ENCODE measurements around the gene FITM2.

FITM2 gene

DNA sequence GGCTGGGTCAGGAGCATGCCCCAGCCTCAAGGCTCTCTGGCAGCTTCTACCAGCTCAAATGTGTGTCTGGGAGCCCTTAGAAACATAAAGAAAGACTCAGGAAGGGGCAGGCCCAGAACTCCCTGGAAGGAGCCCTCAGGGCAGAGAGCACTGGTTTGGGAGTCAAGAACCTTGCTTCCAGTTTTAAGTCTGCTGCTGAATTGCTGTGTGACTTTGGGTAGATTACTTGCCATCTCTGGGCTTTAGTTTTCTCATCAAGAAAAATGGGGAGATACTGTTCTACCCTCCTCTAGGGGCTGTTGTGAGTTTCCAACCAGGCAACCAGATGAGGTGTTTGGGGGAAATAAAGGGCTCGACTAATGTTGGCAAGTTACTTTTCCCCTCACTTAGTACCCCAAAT, 55.1 kb downstream of the FITM2 start:
- POLR2A ChIA-PET = no interaction called here
- H3K36me3 ChIP-seq (ENCODE audit: control insufficient read depth in 4 of 4, insufficient read depth in 4 of 4, low read length in 3 of 4) = no peaks in the 10 kb centered on the region
- H3K27ac ChIP-seq (ENCODE audit: insufficient read depth in 1 of 2, low read depth in 1 of 2, low read length in 2 of 2, poor library complexity in 1 of 2, severe bottlenecking in 2 of 2) = no peak overlapping the region
- H3K27me3 ChIP-seq (replicated peaks in 2 of 5; ENCODE audit: control insufficient read depth in 4 of 5, insufficient read depth in 5 of 5, low read length in 4 of 5) = no peaks in the 10 kb centered on the region
- DNase-seq = no peak
- no peaks in the 10 kb centered on the region for H3K9me3 ChIP-seq (ENCODE audit: control extremely low read depth in 1 of 5, control insufficient read depth in 4 of 5, insufficient read depth in 2 of 5, low read depth in 1 of 5, low read length in 4 of 5)
- CTCF ChIA-PET = interaction anchor here (2.1 kb wide), 1 partner anchor 37 kb away, joined by 4 read pairs; no protein-coding TSS in a partner anchor
- no peaks in the 10 kb centered on the region for H3K4me1 ChIP-seq (ENCODE audit: control extremely low read depth in 1 of 4, control insufficient read depth in 4 of 4, insufficient read depth in 4 of 4, low read length in 3 of 4)
- WGBS (ENCODE audit: insufficient coverage) = no CpG with 5 or more reads among the region's 1 CpG
- no peak overlapping the region for H3K4me3 ChIP-seq (ENCODE audit: control insufficient read depth in 1 of 7, extremely low read depth in 1 of 7, insufficient read depth in 4 of 7, low read depth in 2 of 7, low read length in 6 of 7)

DNA sequence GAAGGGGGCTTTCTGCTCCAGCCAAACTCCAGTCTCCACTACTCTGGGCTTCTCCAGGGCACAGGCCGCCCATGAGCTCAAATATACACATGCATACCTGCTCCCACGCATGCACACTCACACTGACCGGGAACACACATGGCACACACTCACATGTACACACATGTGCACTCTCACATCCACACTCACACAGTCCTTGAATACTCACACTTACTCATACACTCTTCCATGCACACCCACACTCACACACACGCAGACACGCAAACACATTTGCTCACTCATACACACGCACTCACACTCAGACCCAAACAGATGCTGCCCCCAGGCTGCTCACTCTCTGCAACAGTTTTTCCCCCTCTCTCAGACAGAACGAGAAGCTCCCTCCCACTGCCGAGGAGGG, 56.9 kb downstream of the FITM2 start:
- POLR2A ChIA-PET = no interaction called here
- no peaks in the 10 kb centered on the region for H3K4me1 ChIP-seq (ENCODE audit: control extremely low read depth in 1 of 4, control insufficient read depth in 4 of 4, insufficient read depth in 4 of 4, low read length in 3 of 4)
- no peaks in the 10 kb centered on the region for H3K36me3 ChIP-seq (ENCODE audit: control insufficient read depth in 4 of 4, insufficient read depth in 4 of 4, low read length in 3 of 4)
- CTCF ChIA-PET = interaction anchor here (1.0 to 2.1 kb wide), 2 partner anchors 9 to 35 kb away, joined by 3 to 4 read pairs; no protein-coding TSS in a partner anchor
- H3K9me3 ChIP-seq (ENCODE audit: control extremely low read depth in 1 of 5, control insufficient read depth in 4 of 5, insufficient read depth in 2 of 5, low read depth in 1 of 5, low read length in 4 of 5) = no peaks in the 10 kb centered on the region
- peaks cover 0 to 2% (median 0%) of the 10 kb centered on the region in 5 experiments for H3K27me3 ChIP-seq (replicated peaks in 2 of 5; ENCODE audit: control insufficient read depth in 4 of 5, insufficient read depth in 5 of 5, low read length in 4 of 5)
- DNase-seq = no peak
- no peak overlapping the region for H3K4me3 ChIP-seq (ENCODE audit: control insufficient read depth in 1 of 7, extremely low read depth in 1 of 7, insufficient read depth in 4 of 7, low read depth in 2 of 7, low read length in 6 of 7)
- WGBS (ENCODE audit: insufficient coverage) = 88% methylated on average over 7 of the region's 8 CpGs
- H3K27ac ChIP-seq (ENCODE audit: insufficient read depth in 1 of 2, low read depth in 1 of 2, low read length in 2 of 2, poor library complexity in 1 of 2, severe bottlenecking in 2 of 2) = no peak overlapping the region

GRCh38 chr20:44253528-44253927, 57.5 kb downstream of the FITM2 start:
- no peak for DNase-seq
- CTCF ChIA-PET = interaction anchor here (1.0 kb wide), 1 partner anchor 10 kb away, joined by 3 read pairs; no protein-coding TSS in a partner anchor
- no peak overlapping the region for H3K27ac ChIP-seq (ENCODE audit: insufficient read depth in 1 of 2, low read depth in 1 of 2, low read length in 2 of 2, poor library complexity in 1 of 2, severe bottlenecking in 2 of 2)
- no peaks in the 10 kb centered on the region for H3K36me3 ChIP-seq (ENCODE audit: control insufficient read depth in 4 of 4, insufficient read depth in 4 of 4, low read length in 3 of 4)
- 100% methylated on average over 2 of the region's 3 CpGs for WGBS (ENCODE audit: insufficient coverage)
- H3K9me3 ChIP-seq (ENCODE audit: control extremely low read depth in 1 of 5, control insufficient read depth in 4 of 5, insufficient read depth in 2 of 5, low read depth in 1 of 5, low read length in 4 of 5) = no peaks in the 10 kb centered on the region
- H3K4me1 ChIP-seq (ENCODE audit: control extremely low read depth in 1 of 4, control insufficient read depth in 4 of 4, insufficient read depth in 4 of 4, low read length in 3 of 4) = no peaks in the 10 kb centered on the region
- POLR2A ChIA-PET = no interaction called here
- no peak overlapping the region for H3K4me3 ChIP-seq (ENCODE audit: control insufficient read depth in 1 of 7, extremely low read depth in 1 of 7, insufficient read depth in 4 of 7, low read depth in 2 of 7, low read length in 6 of 7)
- peaks cover 0 to 3% (median 2%) of the 10 kb centered on the region in 5 experiments for H3K27me3 ChIP-seq (replicated peaks in 2 of 5; ENCODE audit: control insufficient read depth in 4 of 5, insufficient read depth in 5 of 5, low read length in 4 of 5)

Data from common myeloid progenitor, CD34-positive (primary cell).